ENCODE measurements around the gene LARP4. TPM values are rescaled to one million over a fixed set of nuclear protein-coding genes. Genes with fewer than 3 reads are reported as not detected.

Gene LARP4
- total RNA-seq: 58.0 and 64.6 TPM in 2 replicates
- long read RNA-seq, full-length matches to known transcripts: 32 of 68 reads
- long read RNA-seq, partial matches to known transcripts: 4 of 68 reads
- long read RNA-seq, other reads (novel, unspliced or antisense): 32 of 68 reads

DNA sequence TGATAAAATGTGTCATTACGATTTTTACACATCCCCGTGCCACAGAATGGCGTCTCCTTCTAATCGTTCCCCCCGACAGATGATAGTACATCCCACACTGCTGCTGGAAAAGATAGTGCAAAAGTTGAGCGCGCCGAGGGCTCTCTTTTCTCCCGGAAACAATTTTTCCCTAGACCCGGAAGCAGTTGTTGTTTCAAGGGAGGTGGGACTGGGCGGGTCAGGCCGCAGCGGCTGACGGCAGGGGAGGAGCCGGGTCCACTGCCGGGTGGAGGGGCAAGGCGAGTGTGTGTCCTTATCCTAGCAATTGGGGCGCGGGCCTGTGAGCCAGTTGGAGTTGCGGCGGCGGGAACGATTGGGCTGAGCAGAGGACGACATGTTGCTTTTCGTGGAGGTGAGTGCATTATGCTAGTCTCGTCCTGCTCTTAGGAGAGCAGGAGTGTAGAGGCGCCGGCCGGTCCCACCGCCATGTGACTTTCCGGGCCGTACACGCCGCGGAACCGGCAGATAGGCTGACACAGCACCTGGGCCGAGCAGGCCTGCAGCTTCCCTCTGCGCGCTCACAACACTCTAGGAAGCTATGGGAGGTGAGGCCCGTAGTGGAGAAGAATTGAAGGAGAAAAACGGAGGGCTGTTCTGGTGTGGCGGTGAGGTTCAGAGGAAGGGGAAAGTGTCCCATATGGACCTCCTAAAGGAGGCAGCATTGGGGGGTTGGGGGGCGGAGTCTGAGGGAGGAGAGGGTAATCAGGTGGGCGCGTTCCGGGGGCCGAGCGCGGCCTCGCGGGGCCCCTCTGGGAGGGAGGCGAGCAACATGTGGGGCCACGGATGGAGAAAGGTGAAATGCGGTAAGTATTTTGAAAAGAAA is at the start of gene LARP4:
TSS of gene LARP4 (plus strand) at position 248 of the 862 bp plus-strand sequence. CDS start at position 374, 126 bp downstream.
- DNase-seq (ENCODE audit: low read depth, low spot score): peak; percentile 89
- Mint-ChIP-seq H3K27me3 (ENCODE audit: low read depth) (no peaks in the 10 kb centered on the region), H3K4me1 (peaks cover 40% of the 10 kb centered on the region), H3K27ac (ENCODE audit: unreplicated experiment) (peak within 1 kb of the TSS; percentile 96), H3K9me3 (peaks cover 4% of the 10 kb centered on the region), H3K36me3 (ENCODE audit: low read depth) (no peaks in the 10 kb centered on the region), H3K4me3 (peak within 1 kb of the TSS; percentile 99)
- TF ChIP-seq CTCF (conservative IDR thresholded peaks at IDR 0.05): no peak

DNA sequence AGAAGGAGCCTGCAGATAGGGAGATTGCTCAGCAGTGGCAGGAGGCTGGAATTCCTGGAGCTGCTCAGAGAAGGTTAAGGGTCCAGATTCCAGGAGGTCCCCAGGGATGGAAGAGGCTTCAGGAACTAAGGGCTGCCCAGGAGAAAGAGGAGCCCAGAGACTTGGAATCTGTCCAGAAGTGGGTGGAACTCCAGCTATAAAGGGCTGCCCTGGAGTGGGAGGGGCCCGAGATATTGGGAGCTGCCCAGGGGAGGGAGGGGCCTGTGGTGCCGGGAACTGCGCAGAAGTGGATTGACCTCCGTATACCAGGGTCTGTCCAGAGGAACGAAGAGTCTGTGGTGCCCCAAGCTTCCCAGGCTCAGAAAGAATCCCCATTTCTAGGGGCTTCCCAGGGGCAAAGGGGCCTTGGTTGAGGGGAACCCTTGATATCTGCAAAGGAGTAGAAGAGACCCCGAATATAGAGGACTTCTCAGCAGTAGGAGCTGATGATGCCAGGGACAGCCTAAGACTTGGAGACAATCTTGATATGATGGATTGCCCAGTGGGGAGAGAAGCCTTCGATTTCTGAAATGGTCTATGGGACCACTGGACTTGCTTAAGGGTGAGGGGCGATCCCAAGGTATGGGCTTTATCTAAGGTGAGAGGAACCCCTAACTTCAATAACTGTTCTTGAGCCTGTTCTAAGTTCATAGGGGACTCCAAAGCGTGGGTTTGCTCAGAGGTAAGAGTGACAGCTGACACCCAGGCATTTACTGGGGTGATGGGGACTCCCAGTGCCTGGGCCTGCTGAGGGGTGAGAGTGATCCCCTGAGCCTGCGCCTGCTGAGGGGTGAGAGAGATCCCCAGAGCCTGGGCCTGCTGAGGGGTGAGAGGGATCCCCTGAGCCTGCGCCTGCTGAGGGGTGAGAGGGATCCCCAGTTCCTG is 49.3 kb upstream of the LARP4 start:
- H3K36me3 Mint-ChIP-seq (ENCODE audit: low read depth): no peaks in the 10 kb centered on the region
- no peak for TF ChIP-seq CTCF (conservative IDR thresholded peaks at IDR 0.05)

DNA sequence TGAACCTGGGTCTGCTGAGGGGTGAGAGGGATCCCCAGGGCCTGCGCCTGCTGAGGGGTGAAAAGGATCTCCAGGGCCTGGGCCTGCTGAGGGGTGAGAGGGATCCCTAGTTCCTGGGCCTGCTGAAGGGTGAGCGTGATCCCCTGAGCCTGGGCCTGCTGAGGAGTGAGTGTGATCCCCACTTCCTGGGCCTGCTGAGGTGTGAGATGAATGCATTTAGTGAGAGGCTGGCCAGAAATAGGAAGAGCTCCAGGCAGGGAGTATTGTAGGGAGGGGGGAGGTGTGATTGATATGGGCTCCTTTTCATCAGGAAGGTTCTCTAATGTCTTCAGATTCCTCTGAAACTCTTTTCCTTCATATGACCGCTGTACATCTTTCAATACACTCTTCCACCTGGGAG is 47.3 kb upstream of the LARP4 start:
- H3K27me3 Mint-ChIP-seq (ENCODE audit: low read depth): no peaks in the 10 kb centered on the region
- no peaks in the 10 kb centered on the region for H3K4me1 Mint-ChIP-seq
- no peaks in the 10 kb centered on the region for H3K9me3 Mint-ChIP-seq
- TF ChIP-seq CTCF (conservative IDR thresholded peaks at IDR 0.05): no peak
- DNase-seq (ENCODE audit: low read depth, low spot score): no peak
- no peak overlapping the region for H3K4me3 Mint-ChIP-seq
- H3K27ac Mint-ChIP-seq (ENCODE audit: unreplicated experiment): no peak overlapping the region
- H3K36me3 Mint-ChIP-seq (ENCODE audit: low read depth): no peaks in the 10 kb centered on the region

More for the DNA sequence above, 49.3 kb upstream of the LARP4 start:
- Mint-ChIP-seq H3K9me3 (no peaks in the 10 kb centered on the region), H3K27ac (ENCODE audit: unreplicated experiment) (peak overlapping the region; percentile 60), H3K4me1 (no peaks in the 10 kb centered on the region), H3K4me3 (no peak overlapping the region), H3K27me3 (ENCODE audit: low read depth) (no peaks in the 10 kb centered on the region)
- DNase-seq (ENCODE audit: low read depth, low spot score): no peak

GRCh38 chr12:50353869-50354593 is 46.7 kb upstream of the LARP4 start:
- no peak overlapping the region for H3K27ac Mint-ChIP-seq (ENCODE audit: unreplicated experiment)
- no peak overlapping the region for H3K4me3 Mint-ChIP-seq
- H3K9me3 Mint-ChIP-seq: no peaks in the 10 kb centered on the region
- no peak for DNase-seq (ENCODE audit: low read depth, low spot score)
- TF ChIP-seq CTCF (conservative IDR thresholded peaks at IDR 0.05): no peak
- H3K27me3 Mint-ChIP-seq (ENCODE audit: low read depth): no peaks in the 10 kb centered on the region
- H3K36me3 Mint-ChIP-seq (ENCODE audit: low read depth): no peaks in the 10 kb centered on the region
- no peaks in the 10 kb centered on the region for H3K4me1 Mint-ChIP-seq

DNA sequence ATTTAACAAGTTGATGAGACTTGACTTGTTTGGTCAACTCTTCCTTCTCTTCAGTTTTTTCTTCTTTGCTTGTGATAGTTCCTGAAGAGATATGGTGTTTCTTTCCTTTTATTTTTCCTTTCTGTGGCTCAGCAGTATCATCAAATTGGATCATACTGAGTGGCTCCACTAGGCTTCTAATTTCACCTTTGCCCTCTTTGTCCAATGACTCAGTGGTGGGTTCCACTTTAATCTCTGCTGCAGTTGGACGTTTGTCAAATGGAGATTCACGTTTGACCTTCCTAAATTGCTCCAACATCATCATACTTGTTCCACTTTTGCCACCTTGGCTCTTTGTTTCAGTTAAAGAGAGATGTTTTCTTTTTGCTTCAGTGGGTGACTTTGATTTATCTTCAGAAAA is 45.8 kb upstream of the LARP4 start:
- H3K36me3 Mint-ChIP-seq (ENCODE audit: low read depth): no peaks in the 10 kb centered on the region
- no peak overlapping the region for H3K27ac Mint-ChIP-seq (ENCODE audit: unreplicated experiment)
- H3K4me3 Mint-ChIP-seq: no peak overlapping the region
- no peak for TF ChIP-seq CTCF (conservative IDR thresholded peaks at IDR 0.05)
- H3K4me1 Mint-ChIP-seq: no peaks in the 10 kb centered on the region
- H3K9me3 Mint-ChIP-seq: no peaks in the 10 kb centered on the region
- H3K27me3 Mint-ChIP-seq (ENCODE audit: low read depth): no peaks in the 10 kb centered on the region
- no peak for DNase-seq (ENCODE audit: low read depth, low spot score)

Data from neural crest cell (in vitro differentiated cells).